WTC11 (cell line): ENCODE data around the gene AVEN.

Source experiments
- ATF2 ChIP-seq: sonication (generic); formaldehyde crosslinking; IDR thresholded peaks from 2 replicates; pipeline ENCODE4 v1.8.1; 2022; ENCODE audit warnings: low read depth, missing genetic modification reagents, borderline replicate concordance
- CDX4 ChIP-seq: fragments of 250-450 bp; sonication (Bioruptor Pico); IDR thresholded peaks from 2 replicates; pipeline ENCODE4 v1.9.0; 2021; ENCODE audit warnings: moderate library complexity, mild to moderate bottlenecking, inconsistent platforms, borderline replicate concordance
- CTCF ChIP-seq: fragments of 200-600 bp; IDR thresholded peaks from 2 replicates; pipeline ENCODE4 v1.8.0; 2022; ENCODE audit warnings: antibody characterized with exemption
- ETV6 ChIP-seq: sonication (generic); formaldehyde crosslinking; IDR thresholded peaks from 2 replicates; pipeline ENCODE4 v1.8.1; 2022; ENCODE audit warnings: mild to moderate bottlenecking, missing genetic modification reagents
- MAX ChIP-seq: sonication (generic); formaldehyde crosslinking; IDR thresholded peaks from 2 replicates; pipeline ENCODE4 v1.8.0; 2022; ENCODE audit warnings: mild to moderate bottlenecking, missing genetic modification reagents
- NR1H2 ChIP-seq: sonication (generic); formaldehyde crosslinking; IDR thresholded peaks from 2 replicates; pipeline ENCODE4 v1.9.0; 2021; ENCODE audit warnings: mild to moderate bottlenecking, moderate library complexity, missing genetic modification reagents
- OVOL2 ChIP-seq: fragments of 250-450 bp; sonication (Bioruptor Pico); IDR thresholded peaks from 2 replicates; pipeline ENCODE4 v1.9.0; 2021; ENCODE audit warnings: mild to moderate bottlenecking, borderline replicate concordance
- RORB ChIP-seq: fragments of 250-450 bp; sonication (Bioruptor Pico); IDR thresholded peaks from 2 replicates; pipeline ENCODE4 v1.9.0; 2021; ENCODE audit warnings: mild to moderate bottlenecking
- TCF7 ChIP-seq: sonication (generic); formaldehyde crosslinking; IDR thresholded peaks from 2 replicates; pipeline ENCODE4 v1.8.0; 2022; ENCODE audit warnings: mild to moderate bottlenecking, low read depth, missing genetic modification reagents, moderate library complexity
- ZNF121 ChIP-seq: sonication (generic); formaldehyde crosslinking; IDR thresholded peaks from 2 replicates; pipeline ENCODE4 v1.8.0; 2023; ENCODE audit warnings: missing genetic modification reagents
- ZNF317 ChIP-seq: sonication (generic); formaldehyde crosslinking; IDR thresholded peaks from 2 replicates; pipeline ENCODE4 v1.8.1; 2023; ENCODE audit warnings: low read depth, mild to moderate bottlenecking, moderate library complexity, missing genetic modification reagents, borderline replicate concordance
- TF ChIP-seq, protein P1 (sequence below): sonication (generic); formaldehyde crosslinking; IDR thresholded peaks from 2 replicates; pipeline ENCODE4 v1.8.1; 2023; ENCODE audit warnings: mild to moderate bottlenecking, missing genetic modification reagents, borderline replicate concordance
- TF ChIP-seq, protein P2 (sequence below): sonication (generic); formaldehyde crosslinking; IDR thresholded peaks from 2 replicates; pipeline ENCODE4 v1.8.0; 2022; ENCODE audit warnings: mild to moderate bottlenecking, missing genetic modification reagents

- no peak for TF ChIP-seq TCF7 (CRISPR knock-in tag)
- TF ChIP-seq, protein P1, sequence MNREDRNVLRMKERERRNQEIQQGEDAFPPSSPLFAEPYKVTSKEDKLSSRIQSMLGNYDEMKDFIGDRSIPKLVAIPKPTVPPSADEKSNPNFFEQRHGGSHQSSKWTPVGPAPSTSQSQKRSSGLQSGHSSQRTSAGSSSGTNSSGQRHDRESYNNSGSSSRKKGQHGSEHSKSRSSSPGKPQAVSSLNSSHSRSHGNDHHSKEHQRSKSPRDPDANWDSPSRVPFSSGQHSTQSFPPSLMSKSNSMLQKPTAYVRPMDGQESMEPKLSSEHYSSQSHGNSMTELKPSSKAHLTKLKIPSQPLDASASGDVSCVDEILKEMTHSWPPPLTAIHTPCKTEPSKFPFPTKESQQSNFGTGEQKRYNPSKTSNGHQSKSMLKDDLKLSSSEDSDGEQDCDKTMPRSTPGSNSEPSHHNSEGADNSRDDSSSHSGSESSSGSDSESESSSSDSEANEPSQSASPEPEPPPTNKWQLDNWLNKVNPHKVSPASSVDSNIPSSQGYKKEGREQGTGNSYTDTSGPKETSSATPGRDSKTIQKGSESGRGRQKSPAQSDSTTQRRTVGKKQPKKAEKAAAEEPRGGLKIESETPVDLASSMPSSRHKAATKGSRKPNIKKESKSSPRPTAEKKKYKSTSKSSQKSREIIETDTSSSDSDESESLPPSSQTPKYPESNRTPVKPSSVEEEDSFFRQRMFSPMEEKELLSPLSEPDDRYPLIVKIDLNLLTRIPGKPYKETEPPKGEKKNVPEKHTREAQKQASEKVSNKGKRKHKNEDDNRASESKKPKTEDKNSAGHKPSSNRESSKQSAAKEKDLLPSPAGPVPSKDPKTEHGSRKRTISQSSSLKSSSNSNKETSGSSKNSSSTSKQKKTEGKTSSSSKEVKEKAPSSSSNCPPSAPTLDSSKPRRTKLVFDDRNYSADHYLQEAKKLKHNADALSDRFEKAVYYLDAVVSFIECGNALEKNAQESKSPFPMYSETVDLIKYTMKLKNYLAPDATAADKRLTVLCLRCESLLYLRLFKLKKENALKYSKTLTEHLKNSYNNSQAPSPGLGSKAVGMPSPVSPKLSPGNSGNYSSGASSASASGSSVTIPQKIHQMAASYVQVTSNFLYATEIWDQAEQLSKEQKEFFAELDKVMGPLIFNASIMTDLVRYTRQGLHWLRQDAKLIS (CRISPR knock-in tag), result no peak
- no peak for TF ChIP-seq OVOL2 (CRISPR knock-in tag)
- no peak for TF ChIP-seq ZNF317
- TF ChIP-seq CTCF, result no peak
- no peak for TF ChIP-seq RORB (CRISPR knock-in tag)
- TF ChIP-seq, protein P2, sequence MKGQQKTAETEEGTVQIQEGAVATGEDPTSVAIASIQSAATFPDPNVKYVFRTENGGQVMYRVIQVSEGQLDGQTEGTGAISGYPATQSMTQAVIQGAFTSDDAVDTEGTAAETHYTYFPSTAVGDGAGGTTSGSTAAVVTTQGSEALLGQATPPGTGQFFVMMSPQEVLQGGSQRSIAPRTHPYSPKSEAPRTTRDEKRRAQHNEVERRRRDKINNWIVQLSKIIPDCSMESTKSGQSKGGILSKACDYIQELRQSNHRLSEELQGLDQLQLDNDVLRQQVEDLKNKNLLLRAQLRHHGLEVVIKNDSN (CRISPR knock-in tag), result no peak
- no peak for TF ChIP-seq ETV6
- no peak for TF ChIP-seq ATF2 (CRISPR knock-in tag)
- no peak for TF ChIP-seq CDX4 (CRISPR knock-in tag)
- no peak for TF ChIP-seq MAX (CRISPR knock-in tag)
- TF ChIP-seq ZNF121 (CRISPR knock-in tag), result no peak
- no peak for TF ChIP-seq NR1H2 (CRISPR knock-in tag)
Observed at GRCh38 chr15:33985751-33986150, 53.3 kb downstream of the AVEN start.
